HG03342 (cell line): ENCODE results near the gene ATP10D.
"Not testable (repeated sequence)": the region's sequence is repeated elsewhere in the genome, so short reads cannot be mapped to it uniquely, and the experiment has no call there.

Experiments
- ATAC-seq: cut with Tn5 transposase; IDR thresholded peaks from one replicate; pipeline ENCODE4 v1.9.1; 2021; ENCODE audit warnings: mild to moderate bottlenecking, moderate library complexity; ENCODE audit not compliant: unreplicated experiment

Gene ATP10D

GRCh38 chr4:47534772-47535171 lies 49.7 kb downstream of the ATP10D start:
- no peak for ATAC-seq

- ATAC-seq, result no peak
Observed at GRCh38 chr4:47535567-47536147, 50.6 kb downstream of the ATP10D start.

GRCh38 chr4:47536966-47537365 lies 51.9 kb downstream of the ATP10D start:
- ATAC-seq, result no peak

GRCh38 chr4:47538111-47538824 lies 53.2 kb downstream of the ATP10D start:
- ATAC-seq, result no peak

GRCh38 chr4:47538825-47539154 lies 53.7 kb downstream of the ATP10D start:
- ATAC-seq, result no peak

GRCh38 chr4:47542640-47543039 lies 57.6 kb downstream of the ATP10D start:
- not testable (repeated sequence) for ATAC-seq

GRCh38 chr4:47543331-47543730 lies 58.3 kb downstream of the ATP10D start:
- no peak for ATAC-seq

- ATAC-seq, result not testable (repeated sequence)
Observed at GRCh38 chr4:47550357-47550756, 65.3 kb downstream of the ATP10D start.

- no peak for ATAC-seq
Observed at GRCh38 chr4:47550899-47551548, 65.9 kb downstream of the ATP10D start.

GRCh38 chr4:47551682-47552081 lies 66.6 kb downstream of the ATP10D start:
- ATAC-seq, result no peak

- ATAC-seq, result no peak
Observed at GRCh38 chr4:47553329-47554125, 68.5 kb downstream of the ATP10D start.

GRCh38 chr4:47555920-47556319 lies 70.8 kb downstream of the ATP10D start:
- ATAC-seq, result not testable (repeated sequence)

- no peak for ATAC-seq
Observed at GRCh38 chr4:47557255-47557654, 72.2 kb downstream of the ATP10D start.

- ATAC-seq, result no peak
Observed at GRCh38 chr4:47560682-47561081, 75.6 kb downstream of the ATP10D start.

GRCh38 chr4:47561331-47561730 lies 76.3 kb downstream of the ATP10D start:
- ATAC-seq, result no peak

- no peak for ATAC-seq
Observed at GRCh38 chr4:47562297-47562696, 77.2 kb downstream of the ATP10D start.

GRCh38 chr4:47566566-47566965 lies 81.5 kb downstream of the ATP10D start:
- ATAC-seq, result no peak

GRCh38 chr4:47566969-47567368 lies 81.9 kb downstream of the ATP10D start:
- ATAC-seq, result no peak

GRCh38 chr4:47567511-47567910 lies 82.4 kb downstream of the ATP10D start:
- no peak for ATAC-seq

- no peak for ATAC-seq
Observed at GRCh38 chr4:47570816-47571215, 85.7 kb downstream of the ATP10D start.

- ATAC-seq, result no peak
Observed at GRCh38 chr4:47572981-47573380, 87.9 kb downstream of the ATP10D start.
